Activated CD4-positive, alpha-beta memory T cell treated with anti-CD3 and anti-CD28 coated beads, Interleukin-2, amount 10 ng/mL, durations not matched to agents 7 days and 5 days (primary cell): ENCODE results near the gene CCDC93. TPM values are rescaled to one million over a fixed set of nuclear protein-coding genes. Genes with fewer than 3 reads are reported as not detected.

Source experiments
- CTCF ChIA-PET: fragments of 350-600 bp; sonication (Branson Sonifier 250); formaldehyde crosslinking; loops from one replicate; lab custom pipeline; 2021; ENCODE audit warnings: antibody characterized with exemption, inconsistent platforms; lab: Charles Lee
- POLR2A ChIA-PET: fragments of 350-600 bp; sonication (Branson Sonifier 250); formaldehyde crosslinking; loops from one replicate; lab custom pipeline; 2021; ENCODE audit warnings: antibody characterized with exemption; lab: Charles Lee
- DNase-seq: peaks from one replicate; pipeline ENCODE4 v3.0.0-alpha.2; 2020
- H3K27ac Mint-ChIP-seq: one replicate; pipeline ENCODE4 v1.8.0; 2021; ENCODE audit warnings: mild to moderate bottlenecking, mixed read lengths
- H3K27me3 Mint-ChIP-seq: one replicate; pipeline ENCODE4 v1.8.0; 2021; ENCODE audit warnings: mixed read lengths
- H3K36me3 Mint-ChIP-seq: one replicate; pipeline ENCODE4 v1.8.0; 2021; ENCODE audit warnings: low read depth, mixed read lengths
- H3K4me1 Mint-ChIP-seq: one replicate; pipeline ENCODE4 v1.8.0; 2021; ENCODE audit warnings: mixed read lengths
- H3K4me3 Mint-ChIP-seq: one replicate; pipeline ENCODE4 v1.8.0; 2021; ENCODE audit warnings: mild to moderate bottlenecking, mixed read lengths
- H3K9me3 Mint-ChIP-seq: one replicate; pipeline ENCODE4 v1.8.0; 2021; ENCODE audit warnings: mixed read lengths
- total RNA-seq, 2 experiments: library from RNA; stranded (reverse); gene quantifications; one replicate each; pipeline ENCODE4 v1.2.3, GENCODE V29; 2021

The CCDC93 gene
- total RNA-seq, 2 experiments from 2014 or later: 35.0 to 35.6 TPM

- no peaks in the 10 kb centered on the region for H3K4me1 Mint-ChIP-seq
- H3K9me3 Mint-ChIP-seq: no peaks in the 10 kb centered on the region
- no peak overlapping the region for H3K4me3 Mint-ChIP-seq
- H3K36me3 Mint-ChIP-seq: peaks cover 53% of the 10 kb centered on the region
- H3K27me3 Mint-ChIP-seq: no peaks in the 10 kb centered on the region
- DNase-seq: no peak
- POLR2A ChIA-PET: no interaction called here
- no peak overlapping the region for H3K27ac Mint-ChIP-seq
- CTCF ChIA-PET: no interaction called here
Observed at GRCh38 chr2:117982376-117983033, 31.4 kb downstream of the CCDC93 start.

GRCh38 chr2:117981810-117982209, 32.1 kb downstream of the CCDC93 start:
- CTCF ChIA-PET: interaction anchor here (1.1 to 1.7 kb wide), 2 partner anchors 9 to 21 kb away, joined by 3 to 7 read pairs; no protein-coding TSS in a partner anchor

GRCh38 chr2:117980783-117981676, 32.8 kb downstream of the CCDC93 start:
- no peak overlapping the region for H3K4me3 Mint-ChIP-seq
- H3K27ac Mint-ChIP-seq: no peak overlapping the region
- no peaks in the 10 kb centered on the region for H3K4me1 Mint-ChIP-seq
- CTCF ChIA-PET: interaction anchor here (1.1 to 1.7 kb wide), 2 partner anchors 10 to 22 kb away, joined by 3 to 7 read pairs; no protein-coding TSS in a partner anchor
- peaks cover 48% of the 10 kb centered on the region for H3K36me3 Mint-ChIP-seq
- no peaks in the 10 kb centered on the region for H3K9me3 Mint-ChIP-seq
- no peaks in the 10 kb centered on the region for H3K27me3 Mint-ChIP-seq
- POLR2A ChIA-PET: no interaction called here
- no peak for DNase-seq

More at GRCh38 chr2:117981810-117982209, 32.1 kb downstream of the CCDC93 start:
- Mint-ChIP-seq H3K27me3 (no peaks in the 10 kb centered on the region), H3K4me3 (no peak overlapping the region), H3K9me3 (no peaks in the 10 kb centered on the region), H3K36me3 (peaks cover 52% of the 10 kb centered on the region), H3K4me1 (no peaks in the 10 kb centered on the region), H3K27ac (no peak overlapping the region)
- no peak for DNase-seq
- POLR2A ChIA-PET: no interaction called here

- ChIA-PET POLR2A (no interaction called here), CTCF (interaction anchor here (1.1 to 1.7 kb wide), 2 partner anchors 11 to 23 kb away, joined by 3 to 7 read pairs; no protein-coding TSS in a partner anchor)
- no peak overlapping the region for H3K27ac Mint-ChIP-seq
- no peak for DNase-seq
- peaks cover 55% of the 10 kb centered on the region for H3K36me3 Mint-ChIP-seq
- no peaks in the 10 kb centered on the region for H3K27me3 Mint-ChIP-seq
- H3K4me1 Mint-ChIP-seq: no peaks in the 10 kb centered on the region
- no peak overlapping the region for H3K4me3 Mint-ChIP-seq
- no peaks in the 10 kb centered on the region for H3K9me3 Mint-ChIP-seq
Observed at GRCh38 chr2:117979911-117980701, 33.8 kb downstream of the CCDC93 start.

GRCh38 chr2:117977696-117978095, 36.2 kb downstream of the CCDC93 start:
- H3K27ac Mint-ChIP-seq: no peak overlapping the region
- CTCF ChIA-PET: interaction anchor here (1.7 kb wide), 1 partner anchor 25 kb away, joined by 6 read pairs; no protein-coding TSS in a partner anchor
- DNase-seq: no peak

GRCh38 chr2:117976581-117976980, 37.3 kb downstream of the CCDC93 start:
- ChIA-PET POLR2A (interaction anchor here (0.9 kb wide), 1 partner anchor 9 kb away, joined by 3 read pairs; no protein-coding TSS in a partner anchor), CTCF (interaction anchor here (1.7 kb wide), 1 partner anchor 26 kb away, joined by 6 read pairs; no protein-coding TSS in a partner anchor)
- H3K27me3 Mint-ChIP-seq: no peaks in the 10 kb centered on the region
- DNase-seq: no peak
- no peaks in the 10 kb centered on the region for H3K4me1 Mint-ChIP-seq
- H3K9me3 Mint-ChIP-seq: no peaks in the 10 kb centered on the region
- H3K36me3 Mint-ChIP-seq: peaks cover 63% of the 10 kb centered on the region
- H3K27ac Mint-ChIP-seq: no peak overlapping the region
- no peak overlapping the region for H3K4me3 Mint-ChIP-seq

More at GRCh38 chr2:117977696-117978095, 36.2 kb downstream of the CCDC93 start:
- no peaks in the 10 kb centered on the region for H3K27me3 Mint-ChIP-seq
- H3K4me3 Mint-ChIP-seq: no peak overlapping the region
- no peaks in the 10 kb centered on the region for H3K4me1 Mint-ChIP-seq
- no peaks in the 10 kb centered on the region for H3K9me3 Mint-ChIP-seq
- H3K36me3 Mint-ChIP-seq: peaks cover 61% of the 10 kb centered on the region
- POLR2A ChIA-PET: interaction anchor here (0.9 kb wide), 1 partner anchor 10 kb away, joined by 3 read pairs; no protein-coding TSS in a partner anchor

GRCh38 chr2:117973498-117974082, 40.3 kb downstream of the CCDC93 start:
- DNase-seq: no peak
- POLR2A ChIA-PET: no interaction called here
- peaks cover 68% of the 10 kb centered on the region for H3K36me3 Mint-ChIP-seq
- no peaks in the 10 kb centered on the region for H3K27me3 Mint-ChIP-seq
- CTCF ChIA-PET: no interaction called here
- H3K4me1 Mint-ChIP-seq: no peaks in the 10 kb centered on the region
- no peak overlapping the region for H3K4me3 Mint-ChIP-seq
- no peak overlapping the region for H3K27ac Mint-ChIP-seq
- H3K9me3 Mint-ChIP-seq: no peaks in the 10 kb centered on the region

- Mint-ChIP-seq H3K4me1 (no peaks in the 10 kb centered on the region), H3K36me3 (peaks cover 69% of the 10 kb centered on the region), H3K4me3 (no peak overlapping the region), H3K27me3 (no peaks in the 10 kb centered on the region), H3K27ac (no peak overlapping the region), H3K9me3 (no peaks in the 10 kb centered on the region)
- ChIA-PET POLR2A (no interaction called here), CTCF (interaction anchor here (2.3 kb wide), 1 partner anchor 31 kb away, joined by 8 read pairs; no protein-coding TSS in a partner anchor)
- DNase-seq: no peak
Observed at GRCh38 chr2:117972476-117973123, 41.3 kb downstream of the CCDC93 start.

GRCh38 chr2:117968722-117969121, 45.1 kb downstream of the CCDC93 start:
- ChIA-PET CTCF (interaction anchor here (2.2 kb wide), 1 partner anchor 35 kb away, joined by 8 read pairs; no protein-coding TSS in a partner anchor), POLR2A (no interaction called here)
- Mint-ChIP-seq H3K9me3 (no peaks in the 10 kb centered on the region), H3K4me1 (no peaks in the 10 kb centered on the region), H3K4me3 (no peak overlapping the region), H3K27me3 (no peaks in the 10 kb centered on the region), H3K27ac (no peak overlapping the region), H3K36me3 (peaks cover 53% of the 10 kb centered on the region)
- no peak for DNase-seq

GRCh38 chr2:117967977-117968718, 45.7 kb downstream of the CCDC93 start:
- ChIA-PET POLR2A (interaction anchor here (0.6 to 1.1 kb wide), 2 partner anchors 9 to 13 kb away, joined by 3 read pairs; no protein-coding TSS in a partner anchor), CTCF (interaction anchor here (2.2 kb wide), 1 partner anchor 35 kb away, joined by 8 read pairs; no protein-coding TSS in a partner anchor)
- Mint-ChIP-seq H3K27me3 (no peaks in the 10 kb centered on the region), H3K27ac (no peak overlapping the region), H3K4me3 (no peak overlapping the region), H3K36me3 (peaks cover 50% of the 10 kb centered on the region), H3K9me3 (no peaks in the 10 kb centered on the region), H3K4me1 (no peaks in the 10 kb centered on the region)
- DNase-seq: no peak

GRCh38 chr2:117963446-117963845, 50.4 kb downstream of the CCDC93 start:
- Mint-ChIP-seq H3K4me1 (no peaks in the 10 kb centered on the region), H3K27ac (no peak overlapping the region), H3K36me3 (peaks cover 31% of the 10 kb centered on the region), H3K4me3 (no peak overlapping the region), H3K9me3 (no peaks in the 10 kb centered on the region), H3K27me3 (no peaks in the 10 kb centered on the region)
- ChIA-PET POLR2A (no interaction called here), CTCF (no interaction called here)
- no peak for DNase-seq
